Fibroblast of peridontal ligament (primary cell): ENCODE measurements around the gene NECAB3.

Experiments used
- DNase-seq: peaks from one replicate; pipeline ENCODE4 v3.0.0-alpha.2; 2010; ENCODE audit errors: extremely low read depth

The NECAB3 gene

DNA sequence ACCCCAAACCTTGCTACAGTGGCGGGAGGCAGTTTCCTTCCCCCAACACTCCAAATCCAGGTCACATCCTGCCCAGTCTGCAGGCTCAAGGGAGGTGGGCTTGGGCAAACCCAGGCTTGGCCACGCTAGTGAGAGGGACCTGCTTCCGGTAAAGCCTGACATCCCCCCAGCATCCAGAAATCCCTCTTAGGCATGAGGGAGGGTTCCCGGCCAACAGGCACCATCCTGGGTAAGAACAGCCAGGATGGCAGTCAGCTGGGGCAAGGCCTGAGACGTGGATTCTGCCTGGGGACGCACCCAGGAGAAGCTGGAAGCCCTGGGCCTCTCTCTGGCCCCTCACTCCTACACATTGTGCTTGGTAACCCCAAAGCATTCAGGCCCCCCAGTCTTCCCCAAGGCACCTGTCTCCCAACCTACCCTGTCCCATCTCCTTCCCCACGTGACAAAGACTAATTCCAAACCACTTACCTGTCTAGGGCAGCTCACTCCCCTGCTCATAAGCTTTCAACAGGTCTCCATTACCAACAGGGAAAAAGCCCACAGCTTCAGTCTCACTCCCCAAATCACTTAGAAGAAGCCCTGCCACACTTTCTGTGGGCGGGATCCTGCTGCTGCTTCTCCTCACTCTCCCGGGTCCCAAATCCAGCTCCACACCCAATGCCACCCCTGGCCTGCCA is 10.0 kb downstream of the NECAB3 start:
- no peak for DNase-seq

DNA sequence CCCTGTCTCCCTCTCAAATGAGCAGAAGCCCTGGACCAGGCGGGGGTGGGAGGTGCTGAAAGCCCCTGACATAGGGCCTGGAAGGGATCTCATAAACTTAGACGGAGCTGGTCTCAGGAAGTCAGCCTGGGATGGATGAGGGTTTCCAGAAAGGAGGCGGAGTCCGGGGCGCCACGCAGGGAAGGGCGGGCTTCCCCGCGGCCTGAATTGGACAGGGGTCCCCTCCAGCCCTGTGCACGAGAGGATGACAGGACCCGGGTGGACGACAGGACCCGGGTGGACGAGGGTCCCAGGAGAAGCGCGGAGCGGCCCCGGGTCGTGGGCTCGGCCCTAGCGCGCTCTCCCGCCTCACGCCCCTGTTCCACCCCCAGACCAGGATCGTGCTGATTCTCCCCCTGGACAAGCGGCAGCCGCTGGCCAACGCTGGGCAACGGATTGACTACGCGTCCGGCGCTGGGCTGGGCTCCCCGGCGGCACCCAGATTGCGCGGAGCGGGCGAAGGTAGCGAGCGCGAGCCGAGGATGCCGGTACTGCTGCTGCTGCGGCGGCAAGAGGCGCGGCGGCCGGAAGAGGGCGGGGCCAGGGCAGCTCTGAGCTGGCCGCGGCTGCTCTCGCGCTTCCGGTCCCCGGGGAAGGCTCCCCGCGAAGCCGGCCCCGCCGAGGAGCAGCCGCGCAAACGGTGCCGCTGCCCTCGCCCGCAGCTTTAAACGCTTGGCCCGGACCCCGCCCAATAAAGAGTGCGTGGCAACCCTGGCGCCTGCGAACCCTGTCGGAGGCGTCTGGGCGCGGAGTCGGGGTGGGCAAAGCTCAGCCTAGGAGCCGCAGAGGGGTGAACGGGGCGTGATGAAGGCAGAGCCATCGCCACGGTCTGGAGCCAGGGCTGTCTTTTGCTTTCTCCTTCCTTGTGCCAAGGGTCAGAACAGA is 10.8 kb downstream of the NECAB3 start:
- DNase-seq, result peak; percentile 40

DNA sequence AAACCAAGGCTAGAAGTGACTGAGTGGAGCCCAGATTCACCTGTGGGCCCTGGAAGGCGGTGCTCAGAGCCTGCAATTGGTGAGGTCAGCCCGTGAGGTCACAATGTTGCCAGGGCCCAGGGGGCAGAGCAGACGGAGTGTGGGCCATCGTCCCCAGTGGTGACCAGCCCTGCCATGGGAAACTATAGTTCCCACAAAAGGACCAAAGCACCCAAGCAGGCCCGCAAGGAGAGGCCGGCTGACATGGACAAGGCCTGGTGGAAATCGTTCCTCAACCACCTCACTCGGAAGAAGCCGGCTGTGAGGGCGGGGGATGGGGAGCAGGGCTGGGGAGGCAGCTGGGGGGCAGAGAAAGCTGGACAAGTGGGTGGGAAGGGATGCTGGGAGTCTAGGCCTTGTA is 12.1 kb downstream of the NECAB3 start, which contains the start of gene C20orf144:
Gene C20orf144, plus strand, starts transcription at position 156 of the 400 bp plus-strand sequence. Its CDS starts 19 bp downstream, at position 175.
- no peak for DNase-seq

DNA sequence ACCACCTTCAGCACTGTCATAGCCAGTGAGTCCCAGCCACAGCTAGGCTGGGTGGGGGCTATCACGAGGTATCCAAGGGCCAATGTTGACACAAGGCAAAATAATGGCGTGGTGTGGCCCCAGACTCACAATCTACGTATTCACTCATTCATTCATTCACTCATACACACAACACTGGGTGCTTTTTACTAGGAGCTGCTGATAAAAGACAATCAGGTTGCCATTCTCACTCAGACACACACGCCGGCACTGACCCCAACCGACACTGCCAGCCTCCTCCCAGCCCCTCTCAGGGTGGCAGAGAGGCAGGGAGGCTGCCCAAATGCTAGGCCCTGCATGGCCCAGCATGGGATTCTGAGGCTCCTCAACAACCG is 13.6 kb downstream of the NECAB3 start:
- no peak for DNase-seq

DNA sequence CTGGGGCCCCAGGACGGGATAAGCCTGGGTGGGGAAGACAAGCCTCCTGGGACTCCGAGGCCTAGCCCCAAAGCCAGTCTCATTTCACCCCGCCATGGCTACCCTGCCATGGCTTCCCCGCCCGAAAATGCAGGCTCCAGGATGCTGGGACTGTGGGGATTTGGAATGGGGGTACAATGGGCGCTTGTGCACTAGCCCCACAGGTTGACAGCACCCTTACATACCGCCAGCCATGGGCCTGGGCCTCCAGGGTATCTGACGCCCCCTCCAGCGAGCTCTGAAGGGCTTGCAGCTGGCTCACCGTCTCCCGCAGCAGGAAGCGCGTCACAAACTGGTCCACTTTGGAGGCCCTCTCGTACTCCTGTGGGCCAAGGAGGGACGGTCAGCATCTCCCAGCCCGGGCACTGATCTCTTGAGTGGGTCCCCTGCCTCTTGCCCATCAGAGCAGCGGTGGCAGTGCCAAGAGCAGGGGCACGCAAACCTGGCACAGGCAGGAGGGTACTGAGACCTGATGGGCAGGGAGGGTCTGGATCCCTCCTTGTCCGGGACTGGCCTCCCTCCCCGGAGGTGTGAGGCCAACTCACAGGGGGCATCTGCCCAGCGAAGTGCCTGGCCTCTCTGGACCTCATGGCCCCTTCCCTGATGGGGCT is 14.1 kb downstream of the NECAB3 start:
- DNase-seq, result no peak

DNA sequence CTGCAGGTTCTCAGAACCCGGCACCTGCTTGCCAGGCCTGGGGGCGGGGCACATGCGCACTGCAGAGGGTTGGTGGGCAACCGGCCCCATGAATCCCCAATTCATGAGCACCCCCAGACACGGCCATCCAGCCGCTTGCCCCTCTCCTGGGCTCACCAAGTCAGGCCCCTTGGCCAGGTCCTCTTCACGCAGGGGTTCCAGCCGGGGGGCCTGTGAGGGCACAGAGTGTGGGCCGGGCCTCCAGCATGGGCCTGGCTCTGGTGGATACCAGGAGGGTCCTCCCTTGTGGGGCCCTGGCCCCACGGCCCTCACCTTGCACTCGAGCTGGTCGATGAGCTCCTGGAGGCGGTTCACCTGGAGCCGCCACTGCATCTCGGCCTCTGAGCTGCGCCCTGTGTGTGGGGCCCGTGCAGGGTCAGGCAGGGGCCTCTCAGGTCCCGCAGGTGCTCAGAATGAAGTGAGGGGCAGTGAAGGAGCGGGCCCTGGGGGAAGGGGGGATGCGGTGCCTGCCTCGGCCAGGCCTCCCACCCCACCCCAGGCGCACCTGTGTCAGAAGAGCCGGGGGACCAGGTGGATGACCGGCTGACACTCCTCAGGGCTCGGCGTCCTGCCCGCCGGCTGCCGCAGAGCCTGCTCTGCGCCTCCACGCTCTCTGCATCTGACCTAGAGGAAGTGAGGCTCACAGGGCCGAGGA is 14.7 kb downstream of the NECAB3 start:
- no peak for DNase-seq

DNA sequence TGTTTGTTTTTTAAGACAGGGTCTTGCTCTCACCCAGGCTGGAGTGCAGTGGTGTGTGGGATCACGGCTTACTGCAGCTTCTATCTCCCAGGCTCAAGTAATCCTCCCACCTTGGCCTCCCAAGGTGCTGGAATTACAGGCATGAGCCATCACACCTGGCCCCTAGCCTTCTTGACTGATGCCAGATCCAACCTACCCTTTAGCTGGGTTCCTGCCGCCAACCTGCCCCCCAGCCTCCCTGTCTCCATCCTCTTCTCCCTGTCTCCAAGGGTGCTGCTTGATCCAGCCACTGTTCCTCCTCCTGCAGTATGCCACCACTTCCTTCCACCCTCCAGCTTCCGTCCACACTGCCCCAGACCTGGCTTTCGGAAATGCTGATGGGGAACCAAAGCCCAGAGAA is 15.3 kb downstream of the NECAB3 start:
- DNase-seq, result no peak

DNA sequence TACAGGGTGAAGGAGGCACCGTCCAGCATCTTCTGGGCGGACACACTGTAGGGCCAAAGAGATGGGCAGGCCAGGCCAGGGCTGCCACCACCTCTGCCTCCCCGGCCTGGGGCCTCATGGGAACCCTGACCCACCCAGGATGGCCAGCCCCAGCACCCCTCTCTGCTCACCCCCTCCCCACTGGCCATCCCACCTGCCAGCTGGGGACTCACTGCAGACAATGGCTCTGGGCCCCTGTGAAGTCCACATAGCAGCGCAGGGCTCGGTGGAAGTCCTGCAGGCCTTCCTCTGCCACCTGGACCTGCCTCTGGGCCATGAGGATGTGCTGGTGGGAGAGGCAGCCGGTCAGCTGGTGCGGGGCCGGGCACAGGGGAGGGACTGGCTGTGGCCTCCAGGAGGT is 15.7 kb downstream of the NECAB3 start:
- DNase-seq, result no peak

DNA sequence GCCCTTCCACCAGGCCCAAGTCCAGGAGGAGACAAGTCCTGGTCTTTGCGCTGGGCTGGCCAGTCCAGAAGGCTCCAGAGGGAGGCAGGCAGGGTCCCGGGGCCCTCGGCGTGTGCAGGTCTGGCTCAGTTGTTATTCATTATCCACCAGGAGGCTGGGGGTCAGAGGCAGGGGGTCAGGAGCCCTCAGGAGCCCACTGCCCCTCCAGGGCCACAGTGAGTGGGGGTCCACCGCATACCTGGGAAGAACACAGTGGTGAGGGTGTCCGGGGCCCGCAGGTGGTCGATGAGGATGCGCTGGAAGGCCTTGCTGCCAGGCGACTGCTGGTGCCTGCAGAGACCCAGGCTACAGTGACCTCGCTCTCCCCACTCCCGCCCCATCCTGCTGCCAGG is 16.5 kb downstream of the NECAB3 start:
- DNase-seq, result no peak

DNA sequence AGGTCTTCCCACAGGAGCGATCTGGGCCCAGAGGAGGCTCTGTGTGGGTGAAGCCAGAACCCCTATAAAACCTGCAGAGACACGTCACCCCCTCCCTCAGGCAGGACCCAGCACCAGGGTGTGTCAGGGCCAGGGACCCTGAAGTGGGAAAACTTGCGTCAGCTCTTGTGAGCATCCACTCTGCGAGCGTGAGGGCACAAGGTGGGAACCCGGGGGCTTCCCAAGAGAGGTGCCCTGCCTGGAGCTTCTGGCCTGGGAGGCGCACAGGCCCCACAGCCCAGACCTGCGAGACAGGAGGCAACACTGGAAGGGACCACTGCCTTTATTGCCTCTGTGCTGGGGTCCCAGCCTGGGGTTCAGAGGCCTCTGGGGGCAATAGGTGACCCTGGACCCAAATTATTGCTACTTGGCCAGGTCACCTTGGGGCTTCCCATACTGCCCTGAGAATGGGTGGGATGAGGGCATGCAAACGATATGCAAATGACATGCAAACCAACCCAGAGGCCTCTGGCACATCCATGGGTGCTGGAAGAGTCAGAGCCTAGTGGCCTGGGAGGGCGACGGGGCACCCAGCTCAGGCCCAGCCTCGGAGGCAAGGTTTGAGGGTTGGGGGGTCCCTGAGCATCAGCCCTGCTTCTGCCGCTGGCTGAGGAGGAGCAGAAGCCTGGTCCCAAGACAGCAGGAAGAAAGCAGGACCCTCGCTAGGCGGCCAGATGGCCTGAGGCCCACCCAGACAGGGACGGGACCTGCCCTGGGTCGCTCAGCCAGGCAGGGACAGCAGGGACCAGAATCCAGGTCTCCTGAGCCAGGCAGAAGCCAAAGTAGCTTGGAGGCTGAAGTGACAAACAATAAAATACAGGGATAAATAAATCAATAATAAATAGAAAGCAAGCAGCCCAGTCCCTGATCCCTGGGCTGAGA is 17.2 kb downstream of the NECAB3 start:
- no peak for DNase-seq

DNA sequence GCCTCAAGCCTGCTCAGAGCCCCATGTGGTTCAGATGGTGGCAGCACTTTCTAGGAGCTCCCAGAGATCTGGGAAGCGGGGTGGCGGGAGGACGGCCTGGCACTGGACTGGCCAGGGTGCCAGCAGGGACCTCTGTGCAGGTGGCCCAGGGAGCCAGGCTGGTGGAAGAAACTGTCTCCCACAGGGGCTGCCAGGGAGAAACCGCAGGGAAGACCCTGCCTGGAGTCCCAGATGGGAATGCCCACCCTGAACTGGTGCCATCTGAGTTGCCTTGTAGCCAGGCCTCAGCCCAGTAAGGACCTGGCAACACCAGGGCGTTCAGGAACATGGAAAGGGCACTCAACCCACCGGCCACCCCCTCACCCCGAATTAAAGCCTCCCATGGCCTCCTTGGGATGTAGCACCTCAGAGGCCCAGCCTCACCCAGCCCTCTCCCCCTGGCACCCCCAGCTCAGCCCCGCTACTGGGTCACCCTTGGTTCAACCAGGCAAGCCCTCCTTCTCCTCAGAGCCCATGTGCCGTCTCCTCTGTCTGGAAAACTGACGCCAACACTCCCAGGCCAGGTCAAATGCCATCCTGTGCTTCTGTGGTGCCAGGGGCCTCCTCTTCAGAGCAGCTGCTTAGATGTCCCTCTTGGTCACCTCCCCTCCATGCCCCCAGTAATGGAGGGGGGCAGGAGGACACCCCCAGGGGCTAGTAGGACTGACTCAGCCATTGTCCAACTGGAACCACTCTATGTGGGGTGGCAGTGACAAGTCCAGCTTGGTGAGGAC is 18.0 kb downstream of the NECAB3 start:
- DNase-seq, result no peak

DNA sequence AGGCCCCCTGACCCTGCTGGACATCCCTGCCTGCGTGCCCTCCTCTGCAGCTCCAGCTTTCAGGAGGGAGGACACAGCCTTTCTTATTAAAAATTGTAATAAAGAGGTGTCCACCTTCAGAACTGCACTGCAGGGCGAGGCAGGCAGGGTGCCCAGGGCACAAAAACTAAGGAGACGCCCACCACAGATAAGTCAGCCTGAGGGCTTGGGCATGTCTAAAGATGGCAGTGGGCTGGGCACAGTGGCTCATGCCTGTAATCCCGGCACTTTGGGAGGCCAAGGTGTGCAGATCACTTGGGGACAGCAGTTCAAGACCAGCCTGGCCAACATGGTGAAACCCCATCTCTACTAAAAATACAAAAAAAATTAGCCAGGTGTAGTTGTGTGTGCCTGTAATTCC is 19.1 kb downstream of the NECAB3 start:
- no peak for DNase-seq

DNA sequence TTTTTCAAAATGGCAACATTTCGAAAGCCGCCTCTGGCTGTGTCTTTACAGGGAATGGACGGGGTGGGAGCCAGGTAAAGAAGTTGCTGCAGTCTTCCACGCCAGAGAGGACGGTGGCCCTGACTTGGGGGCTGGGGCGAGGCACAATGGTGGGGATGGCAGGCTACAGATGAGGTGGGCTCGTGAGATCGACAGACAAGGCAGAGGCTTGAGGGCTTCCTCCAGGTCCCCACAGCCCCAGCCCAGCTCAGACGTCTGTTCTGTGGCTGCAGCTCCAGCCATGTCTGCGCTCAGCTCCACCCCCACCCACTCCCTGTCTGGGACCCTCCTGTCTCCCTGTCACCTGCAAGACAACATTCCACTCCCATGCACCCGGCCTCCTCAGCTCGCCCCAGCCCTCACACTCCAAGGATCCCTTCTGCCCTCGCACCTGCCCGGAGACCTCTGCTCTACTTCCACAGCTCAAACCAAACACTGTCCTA is 19.5 kb downstream of the NECAB3 start:
- DNase-seq, result no peak

DNA sequence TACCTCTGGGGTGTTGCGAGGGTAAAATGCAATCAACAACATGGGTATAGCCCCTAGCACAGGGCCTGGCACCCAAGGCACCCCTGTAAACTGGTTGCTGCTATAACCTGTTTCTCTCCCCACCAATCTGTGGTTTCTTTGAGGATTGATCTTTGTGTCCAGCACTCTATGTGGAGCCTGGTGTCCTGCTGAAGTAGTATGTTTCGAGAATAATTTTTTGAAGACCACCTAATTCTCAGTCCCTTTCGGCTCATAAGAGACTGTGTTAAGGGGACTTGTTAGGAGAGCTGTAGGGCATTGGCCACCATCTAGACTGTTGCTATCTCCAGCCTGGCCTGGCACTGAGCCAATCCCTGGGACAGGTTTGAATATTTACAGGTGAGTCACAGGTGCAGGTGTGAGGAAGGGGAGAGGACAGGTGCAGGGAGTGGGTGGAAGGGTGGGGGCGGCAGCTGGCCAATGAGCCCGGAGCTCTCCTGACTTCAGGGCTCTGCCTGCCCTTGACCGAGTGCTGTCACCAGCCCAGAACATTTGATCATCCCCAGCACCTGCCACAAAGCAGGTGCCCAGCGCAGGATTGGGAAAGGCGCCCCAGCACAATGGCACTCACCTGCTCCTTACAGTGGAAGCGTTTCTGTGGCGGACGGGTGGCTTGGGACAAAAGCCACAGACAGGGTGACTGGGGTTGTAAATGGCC is 20.2 kb downstream of the NECAB3 start:
- no peak for DNase-seq

DNA sequence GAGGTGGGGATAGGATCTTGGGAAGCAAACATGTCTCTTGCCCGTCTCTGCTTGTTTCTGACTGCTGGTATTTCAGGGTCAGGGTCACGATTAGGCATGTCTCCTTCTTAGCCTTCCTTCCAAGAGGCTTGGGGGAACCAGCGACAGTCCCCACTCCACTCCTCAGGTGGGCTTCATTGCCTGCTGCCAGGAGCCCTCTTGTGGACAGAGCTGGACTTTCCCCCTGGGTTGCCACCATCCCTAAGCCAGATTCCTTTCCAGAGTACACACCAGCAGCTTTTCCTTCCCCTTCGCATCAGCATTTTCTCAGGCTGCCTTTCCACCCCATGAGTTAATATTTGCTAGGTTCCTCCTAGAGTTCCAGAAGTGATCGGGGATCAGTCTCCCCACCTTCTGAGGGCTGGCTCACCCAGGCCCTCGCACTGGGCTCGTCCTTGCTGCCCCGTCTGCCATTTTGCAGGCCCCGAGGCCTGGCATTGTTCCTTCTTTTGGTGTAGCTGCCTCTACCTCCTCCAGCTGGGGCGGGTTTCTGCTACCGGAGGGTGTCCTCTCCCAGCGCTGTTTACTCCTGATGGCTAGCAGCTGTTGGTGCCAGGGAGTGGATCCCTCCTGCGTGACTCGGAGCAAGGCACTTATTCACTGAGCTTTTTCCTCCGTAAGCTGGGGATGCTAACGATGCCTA is 20.9 kb downstream of the NECAB3 start:
- peak; percentile 71 for DNase-seq

DNA sequence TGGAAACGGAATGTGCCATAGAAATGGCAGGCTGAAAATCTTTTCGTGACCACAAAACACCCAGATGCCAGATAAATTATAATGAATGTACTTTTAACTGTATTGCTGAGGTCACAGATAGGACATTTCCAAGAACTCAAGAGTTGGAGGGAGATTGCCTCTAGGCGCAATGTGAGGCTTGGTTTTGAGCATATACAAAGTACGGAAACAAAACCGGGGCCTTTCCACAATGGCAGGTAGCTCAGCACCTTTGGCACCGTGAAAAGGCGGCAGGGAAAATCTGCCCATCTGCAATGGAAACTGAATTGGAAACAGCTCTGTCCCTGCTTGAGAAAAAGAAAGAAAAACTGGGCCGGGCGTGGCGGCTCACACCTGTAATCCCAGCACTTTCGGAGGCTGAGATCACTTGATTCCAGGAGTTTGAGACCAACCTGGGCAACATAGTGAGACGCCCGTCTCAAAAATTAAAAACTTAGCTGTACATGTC is 22.6 kb downstream of the NECAB3 start:
- no peak for DNase-seq

DNA sequence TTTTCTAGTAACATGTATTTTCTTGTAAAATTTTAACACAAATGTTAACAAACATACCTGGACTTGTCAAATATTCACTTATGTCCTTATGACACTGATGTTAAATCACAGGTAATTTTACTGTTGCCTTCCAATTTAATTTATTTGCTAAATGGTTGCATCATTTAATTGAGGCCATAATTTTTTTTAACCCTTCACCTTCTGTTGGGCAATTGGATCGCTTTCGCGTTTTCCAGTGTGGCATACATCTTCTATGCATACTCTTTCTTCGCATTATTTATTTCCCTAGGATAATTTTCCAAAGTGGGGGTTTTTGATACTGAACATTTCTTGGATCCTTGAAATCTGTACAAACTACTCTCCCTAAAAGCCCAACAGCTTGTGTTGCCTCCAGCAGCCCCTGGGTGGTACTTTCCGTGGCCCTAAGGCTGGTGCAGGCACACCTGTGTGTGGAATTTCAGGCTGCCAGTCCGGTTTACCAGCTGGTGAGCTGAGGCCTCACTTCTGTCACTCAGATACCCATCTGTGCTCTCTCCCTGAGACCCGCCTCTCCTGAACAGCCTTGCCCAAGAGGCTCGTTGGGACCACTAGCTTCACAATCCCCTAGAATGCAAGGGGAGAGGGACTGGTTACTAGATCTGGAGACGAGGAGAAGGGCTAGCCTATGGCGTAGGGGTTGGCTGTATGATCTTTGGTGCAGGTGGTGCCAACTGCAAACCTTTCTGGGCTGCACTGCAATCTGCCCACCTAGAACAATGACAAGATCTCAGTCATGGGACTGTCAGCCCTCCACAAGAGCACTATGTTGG is 23.3 kb downstream of the NECAB3 start:
- DNase-seq, result no peak
